Measurements from ENCODE around the gene NELFE. TPM values are rescaled to one million over a fixed set of nuclear protein-coding genes. Genes with fewer than 3 reads are reported as not detected.

The NELFE gene
- total RNA-seq, 2 experiments from 2014 or later = 76.1 to 94.8 TPM

DNA sequence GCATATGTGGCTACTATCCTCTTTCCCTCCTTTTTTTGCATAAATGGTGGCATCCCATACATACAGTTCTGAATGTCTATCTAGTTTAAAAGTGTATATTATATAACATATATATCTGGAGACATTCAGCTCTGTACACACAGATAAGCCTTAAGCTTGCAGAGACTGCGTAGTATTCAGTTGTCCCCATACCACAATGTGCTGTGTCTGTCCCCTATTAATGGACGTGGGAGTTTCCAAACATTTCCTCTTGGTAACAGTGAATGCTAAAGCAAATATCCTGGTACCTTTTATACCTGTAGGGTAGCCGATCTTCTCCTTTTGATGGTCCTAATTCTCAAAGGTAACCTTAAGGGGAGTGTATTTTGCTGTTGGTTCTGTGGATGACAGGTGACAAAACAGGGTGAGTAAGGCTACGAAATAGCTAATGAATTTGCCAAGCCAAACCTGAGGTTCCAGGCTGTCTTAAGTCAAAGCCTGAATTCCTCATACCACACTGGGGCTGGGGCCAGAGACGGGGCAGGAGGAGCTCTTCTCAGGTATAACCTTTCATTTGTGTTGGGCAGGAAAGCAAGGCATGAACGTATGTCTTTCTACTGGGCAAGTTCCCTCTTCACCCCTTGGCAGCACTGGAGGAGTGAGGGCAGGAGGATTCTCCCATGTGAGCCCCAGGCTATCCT lies 39.0 kb downstream of the NELFE start:
- Histone ChIP-seq H3K4me1 (ENCODE audit: insufficient read depth, low read length, poor library complexity, severe bottlenecking) (no peaks in the 10 kb centered on the region), H3K36me3 (ENCODE audit: insufficient read depth, low read length) (no peaks in the 10 kb centered on the region), H3K4me2 (ENCODE audit: low read length) (no peak overlapping the region), H2AFZ (ENCODE audit: low read length) (no peak overlapping the region), H3K9me2 (ENCODE audit: insufficient read depth, low read length) (no peaks in the 10 kb centered on the region), H4K20me1 (ENCODE audit: insufficient read depth, low read length) (no peaks in the 10 kb centered on the region), H3K4me3 (ENCODE audit: low read depth, low read length, poor library complexity, severe bottlenecking) (no peak overlapping the region), H3K9me3 (ENCODE audit: low read length) (no peaks in the 10 kb centered on the region), H3K27ac (ENCODE audit: low read depth, low read length, poor library complexity, severe bottlenecking) (no peak overlapping the region), H3K79me2 (ENCODE audit: insufficient read depth, low read depth, low read length) (no peaks in the 10 kb centered on the region)
- intact Hi-C loops (cut with micrococcal nuclease; ENCODE audit: unreplicated experiment) = no loop called here
- ChIA-PET POLR2A (interaction anchor here (0.5 to 1.0 kb wide), 2 partner anchors 10 to 129 kb away, joined by 4 to 7 read pairs; no protein-coding TSS in a partner anchor), CTCF (ENCODE audit: unreplicated experiment) (no interaction called here)
- TF ChIP-seq, protein P1, sequence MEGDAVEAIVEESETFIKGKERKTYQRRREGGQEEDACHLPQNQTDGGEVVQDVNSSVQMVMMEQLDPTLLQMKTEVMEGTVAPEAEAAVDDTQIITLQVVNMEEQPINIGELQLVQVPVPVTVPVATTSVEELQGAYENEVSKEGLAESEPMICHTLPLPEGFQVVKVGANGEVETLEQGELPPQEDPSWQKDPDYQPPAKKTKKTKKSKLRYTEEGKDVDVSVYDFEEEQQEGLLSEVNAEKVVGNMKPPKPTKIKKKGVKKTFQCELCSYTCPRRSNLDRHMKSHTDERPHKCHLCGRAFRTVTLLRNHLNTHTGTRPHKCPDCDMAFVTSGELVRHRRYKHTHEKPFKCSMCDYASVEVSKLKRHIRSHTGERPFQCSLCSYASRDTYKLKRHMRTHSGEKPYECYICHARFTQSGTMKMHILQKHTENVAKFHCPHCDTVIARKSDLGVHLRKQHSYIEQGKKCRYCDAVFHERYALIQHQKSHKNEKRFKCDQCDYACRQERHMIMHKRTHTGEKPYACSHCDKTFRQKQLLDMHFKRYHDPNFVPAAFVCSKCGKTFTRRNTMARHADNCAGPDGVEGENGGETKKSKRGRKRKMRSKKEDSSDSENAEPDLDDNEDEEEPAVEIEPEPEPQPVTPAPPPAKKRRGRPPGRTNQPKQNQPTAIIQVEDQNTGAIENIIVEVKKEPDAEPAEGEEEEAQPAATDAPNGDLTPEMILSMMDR (conservative IDR thresholded peaks at IDR 0.05; ENCODE audit: low read length) = no peak
- TF ChIP-seq EZH2phosphoT487 (IDR thresholded peaks at IDR 0.05; ENCODE audit: borderline replicate concordance, low read depth, low read length) = no peak
- DNase-seq (ENCODE audit: low spot score) = no peak
- BruUV-seq (replicated peaks) = no TSS peak

DNA sequence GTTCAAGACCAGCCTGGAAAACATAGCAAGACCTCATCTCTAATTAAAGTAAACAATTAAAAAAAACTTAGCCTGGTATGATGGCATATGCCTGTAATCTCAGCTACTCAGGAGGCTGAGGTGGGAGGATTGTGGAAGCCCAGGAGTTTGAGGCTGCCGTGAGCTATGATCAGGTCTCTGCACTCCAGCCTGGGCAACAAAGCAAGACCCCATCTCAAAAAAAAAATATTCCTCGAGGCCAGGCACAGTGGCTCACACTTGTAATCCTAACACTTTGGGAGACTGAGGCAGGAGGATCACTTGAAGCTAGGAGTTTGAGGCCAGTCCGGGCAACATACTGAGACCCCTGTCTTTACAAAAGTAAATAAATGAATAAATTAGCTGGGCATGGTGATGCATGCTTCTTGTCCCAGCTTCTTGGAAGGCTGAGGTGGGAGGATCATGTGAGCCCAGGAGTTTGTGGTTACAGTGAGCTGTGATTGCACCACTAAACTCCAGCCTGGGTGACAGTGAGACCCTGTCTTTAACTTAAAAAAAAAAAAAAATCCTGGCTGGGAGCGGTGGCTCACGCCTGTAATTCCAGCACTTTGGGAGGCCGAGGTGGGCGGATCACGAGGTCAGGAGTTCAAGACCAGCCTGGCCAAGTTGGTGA lies 40.6 kb downstream of the NELFE start:
- Histone ChIP-seq H3K4me2 (ENCODE audit: low read length) (no peak overlapping the region), H3K27ac (ENCODE audit: low read depth, low read length, poor library complexity, severe bottlenecking) (no peak overlapping the region), H3K9me2 (ENCODE audit: insufficient read depth, low read length) (no peaks in the 10 kb centered on the region), H3K36me3 (ENCODE audit: insufficient read depth, low read length) (no peaks in the 10 kb centered on the region), H3K4me3 (ENCODE audit: low read depth, low read length, poor library complexity, severe bottlenecking) (no peak overlapping the region), H4K20me1 (ENCODE audit: insufficient read depth, low read length) (no peaks in the 10 kb centered on the region), H3K9me3 (ENCODE audit: low read length) (no peaks in the 10 kb centered on the region), H3K79me2 (ENCODE audit: insufficient read depth, low read depth, low read length) (no peaks in the 10 kb centered on the region), H3K4me1 (ENCODE audit: insufficient read depth, low read length, poor library complexity, severe bottlenecking) (no peaks in the 10 kb centered on the region), H2AFZ (ENCODE audit: low read length) (no peak overlapping the region)
- BruUV-seq (replicated peaks) = no TSS peak
- CTCF ChIA-PET (ENCODE audit: unreplicated experiment) = no interaction called here
- TF ChIP-seq, protein P1 (conservative IDR thresholded peaks at IDR 0.05; ENCODE audit: low read length) = no peak
- no peak for TF ChIP-seq EZH2phosphoT487 (IDR thresholded peaks at IDR 0.05; ENCODE audit: borderline replicate concordance, low read depth, low read length)
- intact Hi-C loops (cut with micrococcal nuclease; ENCODE audit: unreplicated experiment) = no loop called here
- POLR2A ChIA-PET = interaction anchor here (0.6 to 1.1 kb wide), 2 partner anchors 13 to 105 kb away, joined by 3 read pairs; no protein-coding TSS in a partner anchor
- DNase-seq (ENCODE audit: low spot score) = no peak

DNA sequence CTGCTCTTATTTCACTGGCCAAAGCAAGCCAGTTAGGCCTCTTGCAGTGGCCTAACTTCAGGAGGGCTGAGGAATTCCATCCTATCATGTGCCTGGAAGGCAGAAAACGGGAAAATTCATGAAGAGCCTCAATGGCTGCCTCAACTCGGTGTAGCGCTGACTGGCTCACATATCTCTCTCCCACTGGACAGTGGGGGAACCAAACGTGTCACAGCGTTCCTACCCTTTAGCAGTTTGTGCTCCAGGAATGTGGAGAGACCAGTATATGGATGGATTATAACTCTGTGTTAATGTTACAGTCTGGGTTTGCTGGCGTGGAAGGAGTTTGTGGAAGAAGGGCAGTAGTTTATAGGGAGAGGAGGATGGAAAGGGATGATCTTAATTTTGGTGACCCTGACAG lies 43.0 kb downstream of the NELFE start:
- CTCF ChIA-PET (ENCODE audit: unreplicated experiment) = no interaction called here
- POLR2A ChIA-PET = no interaction called here

More for the DNA sequence above, 43.0 kb downstream of the NELFE start:
- no peak overlapping the region for H3K4me3 ChIP-seq (ENCODE audit: low read depth, low read length, poor library complexity, severe bottlenecking)
- H3K4me1 ChIP-seq (ENCODE audit: insufficient read depth, low read length, poor library complexity, severe bottlenecking) = no peaks in the 10 kb centered on the region
- no peaks in the 10 kb centered on the region for H3K36me3 ChIP-seq (ENCODE audit: insufficient read depth, low read length)
- intact Hi-C loops (cut with micrococcal nuclease; ENCODE audit: unreplicated experiment) = no loop called here
- H2AFZ ChIP-seq (ENCODE audit: low read length) = no peak overlapping the region
- H4K20me1 ChIP-seq (ENCODE audit: insufficient read depth, low read length) = no peaks in the 10 kb centered on the region
- no TSS peak for BruUV-seq (replicated peaks)
- no peak overlapping the region for H3K27ac ChIP-seq (ENCODE audit: low read depth, low read length, poor library complexity, severe bottlenecking)
- TF ChIP-seq, protein P1 (conservative IDR thresholded peaks at IDR 0.05; ENCODE audit: low read length) = no peak
- TF ChIP-seq EZH2phosphoT487 (IDR thresholded peaks at IDR 0.05; ENCODE audit: borderline replicate concordance, low read depth, low read length) = no peak
- no peaks in the 10 kb centered on the region for H3K9me2 ChIP-seq (ENCODE audit: insufficient read depth, low read length)
- no peaks in the 10 kb centered on the region for H3K79me2 ChIP-seq (ENCODE audit: insufficient read depth, low read depth, low read length)
- no peak overlapping the region for H3K4me2 ChIP-seq (ENCODE audit: low read length)
- DNase-seq (ENCODE audit: low spot score) = no peak
- no peaks in the 10 kb centered on the region for H3K9me3 ChIP-seq (ENCODE audit: low read length)
